ENCODE results near the gene OGDH. TPM values are rescaled to one million over a fixed set of nuclear protein-coding genes. Genes with fewer than 3 reads are reported as not detected.

Gene OGDH
- total RNA-seq, 2 donors from 2014 or later, result 53.2 to 106 TPM

DNA sequence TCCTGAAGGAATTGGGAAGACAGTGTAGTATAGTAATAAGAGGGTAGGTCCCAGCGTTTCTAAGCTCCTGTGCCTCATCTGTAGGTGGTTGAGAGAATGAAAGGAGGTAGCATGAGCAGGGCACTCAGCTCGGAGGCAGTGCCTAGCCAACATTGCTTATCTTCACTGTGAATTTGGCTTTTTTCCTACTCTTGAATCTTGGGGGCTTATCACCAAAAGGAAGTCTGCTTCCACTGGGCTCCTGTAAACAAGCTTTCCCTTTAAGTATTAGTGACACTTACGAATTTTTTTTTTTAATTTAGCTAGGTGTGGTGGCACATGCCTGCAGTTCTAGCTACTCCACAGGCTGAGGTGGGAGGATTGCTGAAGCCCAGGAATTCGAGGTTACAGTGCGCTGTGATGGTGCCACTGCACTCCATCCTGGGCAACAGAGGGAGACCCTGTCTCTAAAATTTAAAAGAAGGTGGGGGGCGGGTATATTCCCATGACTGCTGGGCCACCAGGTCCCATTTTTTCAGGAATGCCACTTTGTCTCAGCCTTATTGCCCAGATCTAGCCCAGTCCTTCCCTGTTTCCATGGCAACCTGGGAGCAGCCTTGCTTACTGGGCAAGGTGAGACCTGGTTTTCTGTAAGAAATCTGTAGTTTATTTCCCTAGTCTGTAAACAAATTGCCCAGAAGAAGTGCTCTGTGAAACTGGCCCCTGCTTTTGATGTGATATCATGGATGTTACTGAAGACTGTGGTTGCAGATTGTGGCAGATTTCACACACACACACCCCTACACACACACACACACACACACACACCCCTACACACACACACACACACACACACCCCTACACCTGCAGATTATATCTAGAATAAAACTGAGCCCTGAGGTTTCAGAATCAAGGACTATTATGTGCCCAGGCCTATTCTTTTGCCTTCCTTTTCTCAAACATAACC, 19.4 kb downstream of the OGDH start:
- no peak for DNase-seq (ENCODE audit: low spot score in 2 of 2)
- ATAC-seq, result no peak
- Mint-ChIP-seq H3K27ac (peak overlapping the region; percentile 35 to 65), H3K9me3 (peaks cover 0 to 4% of the 10 kb centered on the region in 2 donors), H3K36me3 (peaks cover 7 to 48% of the 10 kb centered on the region in 2 donors)

DNA sequence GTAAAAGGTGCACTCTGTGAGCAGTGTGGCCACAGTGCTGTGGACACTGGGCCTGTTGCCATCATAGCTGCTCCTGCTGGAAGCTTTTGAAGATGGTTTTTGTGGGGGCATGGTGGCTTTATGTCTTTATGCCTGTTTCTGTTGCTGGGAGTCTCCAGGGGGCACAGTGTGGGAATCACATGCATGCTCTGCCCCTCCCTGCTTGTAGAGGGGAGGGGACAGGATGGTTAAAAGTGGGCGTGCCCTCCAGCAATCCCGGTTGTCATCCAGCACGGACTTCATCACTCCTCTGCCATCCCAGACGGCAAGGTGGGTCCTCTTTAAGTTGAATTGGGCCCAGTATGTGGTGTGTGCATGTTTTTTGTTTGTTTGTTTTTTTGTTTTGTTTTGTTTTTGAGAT, 20.2 kb downstream of the OGDH start:
- DNase-seq (ENCODE audit: low spot score in 2 of 2) (no peak), ATAC-seq (no peak)
- Mint-ChIP-seq H3K27ac (peak overlapping the region in 1 of 2 donors; percentile 35), H3K9me3 (no peaks in the 10 kb centered on the region), H3K36me3 (peaks cover 7 to 45% of the 10 kb centered on the region in 2 donors)

DNA sequence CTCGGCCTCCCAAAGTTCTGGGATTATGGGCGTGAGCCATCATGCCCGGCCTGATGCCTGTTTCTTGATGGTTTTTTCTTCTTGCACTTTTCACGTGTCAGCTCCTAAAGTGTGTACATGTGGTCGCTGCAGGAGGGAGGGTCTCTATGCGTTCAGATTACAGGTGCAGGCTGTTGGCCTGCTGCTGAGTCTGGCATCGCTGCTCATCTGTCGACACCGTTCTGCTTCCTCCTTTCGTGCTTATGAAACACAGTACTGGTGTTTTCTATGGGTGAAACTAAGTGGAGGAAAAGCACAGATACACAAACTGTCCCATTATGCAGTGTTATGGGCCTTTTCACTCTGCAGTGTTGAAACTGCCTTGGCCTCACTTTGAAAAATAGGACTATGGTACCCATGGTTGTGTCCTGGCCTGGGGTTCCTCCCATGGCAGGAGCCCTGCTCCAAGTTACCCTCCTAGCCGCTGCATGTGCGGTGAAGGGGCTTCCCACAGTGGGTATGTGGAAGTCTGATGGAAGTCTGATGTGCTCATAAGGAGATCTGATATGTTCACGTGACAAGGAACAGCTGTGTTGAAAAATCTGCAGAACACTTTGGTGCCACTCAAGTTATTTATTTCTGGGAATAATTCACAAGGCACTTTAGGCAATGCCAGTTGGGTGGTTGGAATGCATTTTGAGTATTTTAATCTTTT, 23.5 kb downstream of the OGDH start:
- Mint-ChIP-seq H3K27ac (peak overlapping the region in 1 of 2 donors; percentile 57), H3K36me3 (peaks cover 7 to 33% of the 10 kb centered on the region in 2 donors), H3K9me3 (no peaks in the 10 kb centered on the region)
- ATAC-seq (no peak), DNase-seq (ENCODE audit: low spot score in 2 of 2) (no peak)

DNA sequence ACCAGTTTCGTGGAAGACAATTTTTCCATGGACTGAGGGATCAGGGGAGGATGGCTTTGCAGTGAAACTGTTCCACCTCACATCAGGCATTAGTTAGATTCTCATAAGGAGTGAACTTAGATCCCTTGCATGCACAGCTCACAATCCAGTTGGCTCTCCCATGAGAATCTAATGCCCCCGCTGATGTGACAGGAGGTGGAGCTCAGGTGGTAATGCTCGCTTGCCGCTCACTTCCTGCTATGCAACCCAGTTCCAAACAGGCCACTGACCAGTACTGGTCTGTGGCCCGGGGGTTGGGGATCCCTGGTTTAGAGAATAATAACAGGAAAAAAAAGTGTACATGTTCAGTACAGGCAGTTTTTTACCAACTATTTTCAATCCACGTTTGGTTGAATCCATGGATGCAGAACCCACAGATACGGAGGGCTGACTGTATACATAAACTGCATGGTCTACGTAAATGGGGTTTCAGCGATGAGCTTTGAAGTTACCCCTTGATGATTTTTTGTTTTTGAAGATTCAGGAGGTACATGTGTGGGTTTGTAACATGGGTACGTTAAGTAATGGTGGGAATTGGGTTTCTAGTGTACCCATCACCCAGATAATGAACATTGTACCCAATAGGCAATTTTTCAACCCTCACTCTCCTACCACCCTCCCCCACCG, 24.5 kb downstream of the OGDH start:
- no peaks in the 10 kb centered on the region for H3K9me3 Mint-ChIP-seq
- ATAC-seq, result no peak
- no peak for DNase-seq (ENCODE audit: low spot score in 2 of 2)
- H3K36me3 Mint-ChIP-seq, result peaks cover 7 to 29% of the 10 kb centered on the region in 2 donors
- H3K27ac Mint-ChIP-seq, result peak overlapping the region in 1 of 2 donors; percentile 88

DNA sequence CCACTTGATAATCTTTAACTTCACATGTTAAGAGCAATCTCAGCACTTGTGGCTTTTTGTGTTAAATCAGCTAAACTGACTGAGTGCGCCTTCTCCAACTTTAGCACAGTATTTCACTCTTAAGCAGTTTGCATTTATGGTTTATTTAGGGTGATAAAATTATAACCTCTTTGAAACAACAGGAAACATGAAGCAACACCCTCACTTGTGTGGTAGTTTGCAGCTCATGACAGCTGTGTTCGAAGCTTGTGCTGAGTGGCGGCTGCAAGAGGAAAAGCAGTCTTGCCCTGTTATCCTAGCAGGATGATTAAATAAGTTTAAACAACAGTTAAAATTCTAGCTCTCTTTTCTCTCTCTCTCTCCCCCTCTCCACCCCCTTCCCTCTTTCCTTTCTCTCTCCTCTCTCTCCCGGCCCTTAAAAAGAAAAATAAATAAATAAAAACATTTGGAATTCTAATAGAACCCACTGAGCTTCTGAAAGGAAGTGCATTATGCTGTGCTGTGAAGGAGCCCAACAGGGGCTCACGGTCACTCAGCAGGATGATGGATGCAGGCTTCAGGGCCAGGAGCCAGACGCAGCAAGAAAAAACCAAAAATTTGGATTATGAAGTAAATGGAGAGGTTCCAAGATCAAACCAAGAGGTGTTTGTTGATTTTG, 25.2 kb downstream of the OGDH start:
- ATAC-seq, result no peak
- Mint-ChIP-seq H3K9me3 (no peaks in the 10 kb centered on the region), H3K27ac (peak overlapping the region; percentile 90 to 91), H3K36me3 (peaks cover 7 to 29% of the 10 kb centered on the region in 2 donors)
- no peak for DNase-seq (ENCODE audit: low spot score in 2 of 2)

DNA sequence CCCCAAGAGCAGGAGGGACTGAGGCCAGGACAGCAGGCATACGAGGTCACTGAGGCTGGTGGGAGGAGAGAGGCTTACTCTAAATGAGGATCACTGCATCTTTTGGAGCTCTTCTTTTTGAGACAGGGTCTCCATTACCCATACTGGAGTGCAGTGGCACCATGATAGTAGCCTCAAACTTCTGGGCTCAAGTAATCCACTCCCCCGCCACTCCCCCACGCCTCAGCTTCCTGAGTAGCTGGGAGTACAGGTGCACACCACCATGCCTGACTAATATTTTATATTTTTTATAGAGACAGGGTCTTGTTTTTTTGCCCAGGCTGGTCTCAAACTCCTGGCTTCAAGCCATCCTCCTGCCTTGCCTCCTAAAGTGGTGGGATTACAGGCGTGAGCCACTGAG, 25.8 kb downstream of the OGDH start:
- Mint-ChIP-seq H3K27ac (peak overlapping the region; percentile 90 to 91), H3K9me3 (no peaks in the 10 kb centered on the region), H3K36me3 (peaks cover 7 to 33% of the 10 kb centered on the region in 2 donors)
- ATAC-seq (no peak), DNase-seq (ENCODE audit: low spot score in 2 of 2) (no peak)

DNA sequence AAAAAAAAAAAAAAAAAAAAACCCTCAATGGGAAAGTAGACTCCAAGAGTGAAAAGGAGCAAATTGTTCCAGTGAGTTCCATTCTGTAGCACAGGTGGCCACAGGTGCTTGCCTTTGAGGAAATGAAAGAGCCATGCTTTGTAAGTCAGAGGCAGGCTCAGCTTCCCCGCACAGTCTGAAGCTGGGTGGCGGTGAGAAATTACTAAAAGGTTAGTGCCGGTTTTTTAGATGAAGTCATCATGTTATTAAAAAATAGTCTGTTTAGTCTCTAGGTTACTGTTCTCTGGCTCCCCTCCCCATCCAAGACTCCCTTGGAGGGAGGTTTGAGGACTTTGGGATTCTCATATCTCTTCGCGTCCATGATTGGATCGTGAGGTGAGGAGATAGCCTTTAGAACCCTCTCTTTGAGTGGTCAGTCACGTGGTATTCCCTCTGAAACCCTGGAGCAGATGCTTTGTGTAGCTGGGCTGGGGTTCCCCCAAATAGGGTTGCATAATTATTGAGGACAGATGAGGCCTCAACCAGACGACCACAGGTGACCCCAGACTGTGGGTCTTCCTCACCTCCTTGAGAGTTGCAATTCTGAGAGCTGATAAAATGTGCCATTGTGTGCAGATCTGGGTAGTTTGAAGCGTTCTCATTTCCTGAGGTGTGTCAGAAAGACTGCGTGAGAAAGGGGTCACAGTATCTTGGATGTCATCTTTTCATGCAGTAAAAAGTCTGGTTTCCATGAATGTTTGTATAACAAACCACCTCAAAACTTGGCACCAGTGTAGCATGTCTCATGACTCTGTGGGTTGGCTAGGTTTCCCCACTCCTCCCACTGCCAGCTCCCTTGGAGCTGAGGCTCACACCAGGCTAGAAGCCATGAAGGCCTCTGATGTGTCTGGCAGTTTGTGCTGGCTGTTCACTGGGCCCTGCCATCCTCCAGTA, 27.1 kb downstream of the OGDH start:
- DNase-seq (ENCODE audit: low spot score in 2 of 2) (peak; percentile 49 to 69), ATAC-seq (peak; percentile 60 to 65)
- Mint-ChIP-seq H3K36me3 (peaks cover 7 to 36% of the 10 kb centered on the region in 2 donors), H3K27ac (peak overlapping the region; percentile 91 to 94), H3K9me3 (no peaks in the 10 kb centered on the region)

DNA sequence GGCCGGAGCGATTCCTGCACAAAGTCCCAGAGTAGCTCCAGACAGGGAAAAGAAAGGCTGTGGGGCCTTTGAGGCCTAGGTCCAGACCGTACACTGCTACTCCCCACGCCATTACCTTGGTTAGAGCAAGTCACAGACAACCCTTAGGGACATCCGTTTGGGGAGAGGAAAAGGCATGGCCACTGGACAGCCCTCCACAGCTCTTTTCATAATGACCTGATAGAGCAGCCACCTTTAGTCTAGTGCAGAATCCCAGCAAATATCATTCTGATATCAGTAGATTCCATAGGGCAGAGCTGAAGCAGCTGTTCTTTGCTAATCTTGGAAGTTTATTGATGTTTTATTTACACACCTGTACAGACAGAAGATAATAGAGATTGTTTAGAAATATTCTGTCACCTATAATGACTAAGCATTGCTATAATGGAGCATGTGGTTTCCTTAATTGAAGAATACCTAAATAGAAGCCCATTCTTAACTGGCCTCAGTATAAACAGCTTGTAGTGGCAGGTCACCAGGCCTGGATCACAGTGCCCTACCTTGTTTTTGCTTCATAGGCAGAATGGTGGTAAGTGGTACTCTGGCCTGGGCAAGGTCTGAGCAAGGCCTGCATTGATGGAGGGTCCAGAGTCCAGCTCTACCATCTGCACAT, 27.9 kb downstream of the OGDH start:
- peaks cover 7 to 29% of the 10 kb centered on the region in 2 donors for H3K36me3 Mint-ChIP-seq
- DNase-seq (ENCODE audit: low spot score in 2 of 2) (no peak), ATAC-seq (no peak)
- no peaks in the 10 kb centered on the region for H3K9me3 Mint-ChIP-seq
- H3K27ac Mint-ChIP-seq, result peak overlapping the region; percentile 91 to 94

DNA sequence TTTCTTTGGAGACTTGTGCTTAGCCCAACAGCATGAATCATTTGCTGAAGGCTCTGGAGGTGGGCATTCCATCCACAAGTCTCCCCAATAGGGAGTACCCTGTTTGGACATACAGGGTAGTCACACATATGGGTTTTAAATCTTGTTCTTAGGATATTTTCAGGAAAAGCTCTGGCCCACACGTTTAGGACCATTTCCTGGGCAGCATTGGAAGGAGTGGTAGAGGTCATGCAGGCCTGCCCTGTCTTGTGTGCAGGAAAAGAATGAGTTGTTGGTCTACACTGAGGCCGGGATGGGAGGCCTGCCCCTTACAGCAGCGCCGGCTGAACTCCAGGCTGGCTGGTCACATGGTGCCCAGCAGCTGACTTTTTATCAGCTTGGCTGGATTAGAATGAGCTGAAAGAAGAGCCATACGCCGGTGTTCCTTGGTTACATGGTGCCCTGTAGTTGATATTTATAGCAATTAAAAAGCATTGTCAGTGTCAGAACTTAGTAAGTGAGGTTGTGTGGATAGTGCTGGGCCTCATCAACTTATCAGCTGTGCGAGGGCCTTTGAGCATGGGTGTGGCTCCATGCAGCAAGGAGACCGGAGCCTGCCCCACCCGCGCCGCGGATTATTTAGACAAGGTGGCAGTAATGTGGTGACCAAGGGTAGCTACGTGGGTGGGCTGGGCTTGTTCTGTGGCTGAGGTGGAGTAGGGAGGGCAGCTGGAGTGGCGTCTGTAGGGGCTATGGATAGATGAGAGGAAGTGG, 28.6 kb downstream of the OGDH start:
- Mint-ChIP-seq H3K36me3 (peaks cover 3 to 29% of the 10 kb centered on the region in 2 donors), H3K9me3 (no peaks in the 10 kb centered on the region), H3K27ac (peak overlapping the region; percentile 75 to 91)
- no peak for ATAC-seq
- DNase-seq (ENCODE audit: low spot score in 2 of 2), result no peak

DNA sequence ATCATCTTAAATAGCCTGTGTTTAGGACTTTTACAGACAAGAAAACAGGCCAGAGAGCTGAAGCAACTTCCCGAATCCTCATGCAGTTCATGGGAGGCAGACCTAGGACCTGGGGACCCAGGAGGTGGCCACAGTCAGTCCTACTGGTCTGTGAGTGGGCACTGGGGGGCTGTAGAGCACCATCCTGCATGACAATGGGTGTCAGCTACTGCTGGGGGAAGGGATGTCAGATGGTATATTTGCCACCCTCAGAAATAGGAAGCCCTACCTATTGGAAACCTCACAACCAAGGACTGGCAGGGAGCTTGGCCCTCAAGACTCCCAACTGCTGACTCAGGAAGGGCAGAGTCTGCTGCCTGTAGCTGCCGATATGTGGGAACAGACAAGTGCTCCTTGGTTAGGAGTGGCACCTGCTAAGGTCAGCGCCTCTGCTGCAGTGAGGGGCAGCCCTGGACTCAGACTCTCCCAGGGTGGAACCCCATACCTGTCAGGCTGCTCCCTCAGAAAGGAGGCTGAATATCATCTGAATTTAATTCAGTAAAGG, 29.7 kb downstream of the OGDH start:
- DNase-seq (ENCODE audit: low spot score in 2 of 2), result no peak
- H3K36me3 Mint-ChIP-seq, result peaks cover 0 to 30% of the 10 kb centered on the region in 2 donors
- ATAC-seq, result no peak
- no peaks in the 10 kb centered on the region for H3K9me3 Mint-ChIP-seq
- no peak overlapping the region for H3K27ac Mint-ChIP-seq

DNA sequence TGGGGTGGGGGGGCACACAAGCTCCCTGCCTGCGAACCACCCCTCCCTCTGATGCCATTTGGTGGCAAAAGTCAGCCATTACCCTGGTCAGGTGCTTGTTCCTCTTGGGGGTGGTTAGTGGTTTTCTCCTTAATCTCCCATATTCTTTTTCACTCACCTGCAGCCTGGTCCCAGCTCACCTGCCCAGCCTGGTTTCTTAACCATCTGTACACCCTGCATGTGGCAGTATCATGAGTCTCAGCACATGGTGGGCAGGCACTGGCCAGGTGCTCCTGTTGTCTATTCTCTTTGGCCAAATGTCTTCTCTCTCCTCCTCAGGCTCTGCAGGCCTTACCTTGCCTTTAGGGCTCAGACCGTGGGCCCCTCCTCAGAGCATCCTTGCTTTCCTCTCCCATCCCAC, 30.5 kb downstream of the OGDH start:
- no peak for DNase-seq (ENCODE audit: low spot score in 2 of 2)
- Mint-ChIP-seq H3K36me3 (peaks cover 0 to 29% of the 10 kb centered on the region in 2 donors), H3K27ac (peak overlapping the region; percentile 97 to 100), H3K9me3 (no peaks in the 10 kb centered on the region)
- ATAC-seq, result no peak

DNA sequence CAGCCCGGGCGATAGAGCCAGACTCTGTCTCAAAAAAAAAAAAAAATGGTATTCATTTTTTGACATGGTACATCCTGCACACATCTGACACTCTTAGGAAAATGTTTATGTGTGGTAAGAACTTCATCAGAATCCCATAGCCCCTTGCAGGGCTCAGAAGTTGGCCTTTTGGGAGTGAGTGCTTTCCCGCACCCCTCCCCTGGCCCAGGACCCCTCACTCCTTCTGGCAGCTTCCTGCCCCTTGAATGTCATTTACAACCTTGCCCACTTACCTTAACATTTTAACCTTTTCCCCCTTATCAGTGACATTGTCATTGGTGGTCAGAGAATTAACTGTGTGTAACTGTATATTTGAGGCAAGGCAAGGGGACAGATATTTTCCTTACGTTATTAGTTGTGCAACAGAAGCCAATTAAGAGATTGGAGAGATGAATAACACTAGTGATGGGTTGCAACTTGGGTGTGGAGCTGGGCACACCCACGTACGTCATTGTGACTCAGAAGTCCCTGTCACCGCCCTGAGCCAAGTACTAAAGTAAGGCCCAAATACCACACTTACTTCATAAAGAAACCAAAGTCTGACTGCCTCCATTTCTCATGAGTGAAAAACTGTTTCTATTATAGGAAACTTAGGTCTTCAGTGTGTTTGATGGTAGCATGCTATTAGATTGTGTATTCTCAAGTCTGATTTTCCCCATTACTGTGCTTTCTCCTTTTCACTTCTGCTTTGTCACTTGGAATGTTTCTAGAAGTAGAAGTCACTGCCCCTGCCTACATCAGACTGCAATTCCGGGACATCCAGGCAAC, 31.6 kb downstream of the OGDH start:
- H3K27ac Mint-ChIP-seq, result peak overlapping the region; percentile 97 to 100
- peaks cover 0 to 29% of the 10 kb centered on the region in 2 donors for H3K36me3 Mint-ChIP-seq
- no peaks in the 10 kb centered on the region for H3K9me3 Mint-ChIP-seq
- peak; percentile 77 to 82 for ATAC-seq
- peak; percentile 63 to 83 for DNase-seq (ENCODE audit: low spot score in 2 of 2)

Data from activated naive CD4-positive, alpha-beta T cell treated with anti-CD3 and anti-CD28 coated beads, Interleukin-2, amount 50 U/mL, for 72 hours (primary cell).